GM23338 (cell line): ENCODE results near the gene KRT79. TPM values are rescaled to one million over a fixed set of nuclear protein-coding genes. Genes with fewer than 3 reads are reported as not detected.

ENCODE experiments used
- ATAC-seq: fragments of 200-7000 bp; cut with Tn5 transposase; 3 replicates; pipeline ENCODE4 v1.9.1; 2020
- DNase-seq: peaks from one replicate; pipeline ENCODE4 v3.0.0-alpha.2; 2015; ENCODE audit warnings: low spot score
- H2AFZ ChIP-seq: fragments of 200-600 bp; sonication (generic); 2 replicates; pipeline ENCODE4 v1.8.0; 2016; ENCODE audit warnings: antibody characterized with exemption, mild to moderate bottlenecking, moderate library complexity
- H3F3A ChIP-seq: fragments of 200-600 bp; sonication (generic); replicated peaks from 2 replicates; pipeline ENCODE4 v1.8.0; 2017; ENCODE audit warnings: antibody characterized with exemption, mixed run types, low read depth
- H3K27ac ChIP-seq: fragments of 200-600 bp; sonication (generic); 2 replicates; pipeline ENCODE4 v1.6.1; 2016; ENCODE audit warnings: low read depth
- H3K27me3 ChIP-seq: fragments of 200-600 bp; sonication (generic); 2 replicates; pipeline ENCODE4 v1.8.0; 2016; ENCODE audit warnings: mild to moderate bottlenecking, mixed run types, moderate library complexity; ENCODE audit not compliant: insufficient read depth
- H3K36me3 ChIP-seq: fragments of 200-600 bp; sonication (generic); 2 replicates; pipeline ENCODE4 v1.8.0; 2016; ENCODE audit warnings: mild to moderate bottlenecking; ENCODE audit not compliant: insufficient read depth
- H3K4me1 ChIP-seq: fragments of 200-600 bp; sonication (generic); 2 replicates; pipeline ENCODE4 v1.8.0; 2016; ENCODE audit warnings: mild to moderate bottlenecking, moderate library complexity; ENCODE audit not compliant: insufficient read depth
- H3K4me2 ChIP-seq: fragments of 200-600 bp; sonication (generic); 2 replicates; pipeline ENCODE4 v1.7.1; 2017; ENCODE audit warnings: mixed run types
- H3K4me3 ChIP-seq: fragments of 200-600 bp; sonication (generic); 2 replicates; pipeline ENCODE4 v1.6.1; 2016; ENCODE audit warnings: mixed run types
- H3K79me2 ChIP-seq: fragments of 200-600 bp; sonication (generic); replicated peaks from 2 replicates; pipeline ENCODE4 v1.8.0; 2017; ENCODE audit warnings: mild to moderate bottlenecking; ENCODE audit not compliant: insufficient read depth
- H3K9me2 ChIP-seq: fragments of 200-600 bp; sonication (generic); 2 replicates; pipeline ENCODE4 v1.8.0; 2017; ENCODE audit not compliant: insufficient read depth
- H4K20me1 ChIP-seq: fragments of 200-600 bp; sonication (generic); replicated peaks from 2 replicates; pipeline ENCODE4 v1.8.0; 2017; ENCODE audit warnings: mild to moderate bottlenecking; ENCODE audit not compliant: insufficient read depth
- H3K27ac Mint-ChIP-seq: 2 replicates; pipeline ENCODE4 v1.8.0; 2020; ENCODE audit warnings: inconsistent platforms, mild to moderate bottlenecking, moderate library complexity, mixed read lengths
- H3K27me3 Mint-ChIP-seq: 3 replicates; pipeline ENCODE4 v1.8.0; 2022; ENCODE audit warnings: low read depth, mild to moderate bottlenecking, moderate library complexity, mixed read lengths, inconsistent platforms; ENCODE audit not compliant: insufficient read depth, poor library complexity
- H3K36me3 Mint-ChIP-seq: 3 replicates; pipeline ENCODE4 v1.8.0; 2021; ENCODE audit warnings: low read depth, mild to moderate bottlenecking, inconsistent platforms, moderate library complexity, mixed read lengths
- H3K4me1 Mint-ChIP-seq: 3 replicates; pipeline ENCODE4 v1.8.0; 2020; ENCODE audit warnings: mild to moderate bottlenecking, inconsistent platforms, mixed read lengths
- H3K4me3 Mint-ChIP-seq: 3 replicates; pipeline ENCODE4 v1.8.0; 2021; ENCODE audit warnings: moderate library complexity, mild to moderate bottlenecking, inconsistent platforms, mixed read lengths
- H3K9me3 Mint-ChIP-seq: 3 replicates; pipeline ENCODE4 v1.8.0; 2020; ENCODE audit warnings: moderate library complexity, mild to moderate bottlenecking, inconsistent platforms, mixed read lengths
- EZH2phosphoT487 ChIP-seq: fragments of 200-600 bp; sonication (generic); IDR thresholded peaks from one replicate; pipeline ENCODE4 v1.8.1; 2018; ENCODE audit warnings: antibody characterized with exemption; ENCODE audit not compliant: unreplicated experiment
- JUNB ChIP-seq: IDR thresholded peaks from one replicate; pipeline ENCODE4 v1.6.1; 2016; ENCODE audit warnings: antibody characterized with exemption; ENCODE audit not compliant: unreplicated experiment
- NANOG ChIP-seq: IDR thresholded peaks from 2 replicates; pipeline ENCODE4 v1.6.1; 2016; ENCODE audit warnings: antibody characterized with exemption, borderline replicate concordance
- POLR2AphosphoS5 ChIP-seq: IDR thresholded peaks from 2 replicates; pipeline ENCODE4 v1.6.1; 2016; ENCODE audit warnings: antibody characterized with exemption, low read depth
- STAT1 ChIP-seq: IDR thresholded peaks from one replicate; pipeline ENCODE4 v1.6.1; 2016; ENCODE audit warnings: antibody characterized with exemption; ENCODE audit not compliant: unreplicated experiment
- ZNF114 ChIP-seq: fragments of 250-450 bp; sonication (Bioruptor Pico); IDR thresholded peaks from 2 replicates; pipeline ENCODE4 v1.5.0; 2020; ENCODE audit warnings: mild to moderate bottlenecking, moderate library complexity
- ZNF331 ChIP-seq: fragments of 250-450 bp; sonication (Bioruptor Pico); IDR thresholded peaks from 2 replicates; pipeline ENCODE4 v1.5.0; 2020; ENCODE audit warnings: low read depth, mild to moderate bottlenecking, moderate library complexity
- polyA plus RNA-seq: library from polyadenylated mRNA; unstranded; fragments of >200 nt; fragmentation: Nextera tagmentation; extraction: Ambion mirVana; gene quantifications from 2 replicates; pipeline ENCODE4 v1.2.1, GENCODE V29; 2016
- total RNA-seq: library from RNA; depleted of rRNA; stranded (reverse); fragments of >200 nt; shearing (Covaris generic); gene quantifications from 2 replicates; pipeline ENCODE4 v1.2.3, GENCODE V29; 2014
- TF ChIP-seq, protein P1 (sequence below), 2 experiments: fragments of 200-600 bp in 1 of 2; sonication (generic) in 1 of 2; conservative IDR thresholded peaks; 2 replicates each; pipeline versions ENCODE4 v1.5.1 to v1.6.1; 2016 to 2017; ENCODE audit warnings: antibody characterized with exemption in 2 of 2, low read depth in 2 of 2, mild to moderate bottlenecking in 2 of 2, moderate library complexity in 1 of 2
- TF ChIP-seq, protein P2 (sequence below): IDR thresholded peaks from 2 replicates; pipeline ENCODE4 v1.6.1; 2016; ENCODE audit warnings: antibody characterized with exemption

Gene KRT79
- total and polyA plus RNA-seq, 2 experiments from 2014 or later = 0.21 TPM; not detected in 1

DNA sequence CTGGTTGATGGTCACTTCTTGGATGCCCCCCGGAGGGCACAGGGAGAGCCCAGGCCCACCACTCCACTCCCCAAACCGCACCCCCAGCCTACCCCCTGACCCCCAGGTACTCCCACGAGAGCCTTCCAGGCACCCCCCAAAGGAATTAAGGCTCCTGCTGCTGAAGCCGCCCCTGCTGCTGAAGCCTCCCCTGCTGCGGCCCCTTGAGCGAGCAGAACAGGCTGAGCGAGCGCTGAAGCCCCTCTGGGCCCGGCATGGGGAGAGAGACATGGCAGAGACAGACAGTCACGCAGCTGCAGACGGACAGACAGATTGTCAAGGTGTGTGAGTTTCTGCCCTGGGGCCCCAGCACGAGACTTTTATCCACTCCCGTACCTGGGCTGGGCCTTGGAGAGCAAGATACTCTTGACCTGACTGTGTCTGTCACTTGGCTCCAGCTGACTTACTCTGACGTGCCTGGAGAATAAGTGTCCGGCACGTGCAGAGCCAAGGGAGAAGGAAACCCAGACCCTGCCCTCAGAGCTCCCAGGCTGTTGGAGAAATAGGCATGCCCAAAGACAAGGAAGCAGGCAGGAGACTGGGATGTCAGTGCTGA, 14.6 kb upstream of the KRT79 start, which contains the start of gene KRT78:
Gene KRT78, minus strand, starts transcription at position 334 of the 595 bp plus-strand sequence. Its CDS starts 64 bp downstream, at position 270.
- Histone ChIP-seq H3F3A (no peaks in the 10 kb centered on the region), H3K27me3 (no peaks in the 10 kb centered on the region), H3K27ac (no peak within 1 kb of the TSS), H3K36me3 (no peaks in the 10 kb centered on the region), H3K4me3 (no peak within 1 kb of the TSS), H3K79me2 (no peaks in the 10 kb centered on the region), H4K20me1 (no peaks in the 10 kb centered on the region; the same call in 1 of the 2 replicates), H3K9me2 (peaks cover 2% of the 10 kb centered on the region; the same call in 1 of the 2 replicates), H3K4me2 (no peak within 1 kb of the TSS), H2AFZ (no peak within 1 kb of the TSS), H3K4me1 (no peaks in the 10 kb centered on the region)
- Mint-ChIP-seq H3K36me3 (no peaks in the 10 kb centered on the region), H3K9me3 (no peaks in the 10 kb centered on the region; the same call in 1 of the 3 replicates), H3K27ac (no peak within 1 kb of the TSS), H3K4me3 (no peak within 1 kb of the TSS), H3K27me3 (peaks cover 1% of the 10 kb centered on the region), H3K4me1 (no peaks in the 10 kb centered on the region)
- no peak for ATAC-seq
- no peak for TF ChIP-seq JUNB
- TF ChIP-seq, protein P1, sequence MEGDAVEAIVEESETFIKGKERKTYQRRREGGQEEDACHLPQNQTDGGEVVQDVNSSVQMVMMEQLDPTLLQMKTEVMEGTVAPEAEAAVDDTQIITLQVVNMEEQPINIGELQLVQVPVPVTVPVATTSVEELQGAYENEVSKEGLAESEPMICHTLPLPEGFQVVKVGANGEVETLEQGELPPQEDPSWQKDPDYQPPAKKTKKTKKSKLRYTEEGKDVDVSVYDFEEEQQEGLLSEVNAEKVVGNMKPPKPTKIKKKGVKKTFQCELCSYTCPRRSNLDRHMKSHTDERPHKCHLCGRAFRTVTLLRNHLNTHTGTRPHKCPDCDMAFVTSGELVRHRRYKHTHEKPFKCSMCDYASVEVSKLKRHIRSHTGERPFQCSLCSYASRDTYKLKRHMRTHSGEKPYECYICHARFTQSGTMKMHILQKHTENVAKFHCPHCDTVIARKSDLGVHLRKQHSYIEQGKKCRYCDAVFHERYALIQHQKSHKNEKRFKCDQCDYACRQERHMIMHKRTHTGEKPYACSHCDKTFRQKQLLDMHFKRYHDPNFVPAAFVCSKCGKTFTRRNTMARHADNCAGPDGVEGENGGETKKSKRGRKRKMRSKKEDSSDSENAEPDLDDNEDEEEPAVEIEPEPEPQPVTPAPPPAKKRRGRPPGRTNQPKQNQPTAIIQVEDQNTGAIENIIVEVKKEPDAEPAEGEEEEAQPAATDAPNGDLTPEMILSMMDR (conservative IDR thresholded peaks at IDR 0.05; ENCODE audit: low read depth in 2 of 2) = no peak
- no peak for TF ChIP-seq STAT1
- no peak for TF ChIP-seq EZH2phosphoT487
- DNase-seq = no peak

GRCh38 chr12:52847335-52848102, 13.4 kb upstream of the KRT79 start:
- H3K9me3 Mint-ChIP-seq = no peaks in the 10 kb centered on the region; the same call in 1 of the 3 replicates
- H3K27ac ChIP-seq = no peak overlapping the region
- H3K4me3 ChIP-seq = no peak overlapping the region
- DNase-seq (no peak), ATAC-seq (no peak)
- H3K27me3 ChIP-seq = no peaks in the 10 kb centered on the region
- H4K20me1 ChIP-seq = no peaks in the 10 kb centered on the region; the same call in 1 of the 2 replicates
- H3K4me2 ChIP-seq = no peak overlapping the region
- H3F3A ChIP-seq = no peaks in the 10 kb centered on the region
- H2AFZ ChIP-seq = no peak overlapping the region
- no peak overlapping the region for H3K27ac Mint-ChIP-seq
- peaks cover 1% of the 10 kb centered on the region for H3K27me3 Mint-ChIP-seq
- H3K4me1 Mint-ChIP-seq = no peaks in the 10 kb centered on the region
- H3K36me3 Mint-ChIP-seq = no peaks in the 10 kb centered on the region
- no peaks in the 10 kb centered on the region for H3K79me2 ChIP-seq
- H3K9me2 ChIP-seq = peaks cover 2% of the 10 kb centered on the region; the same call in 1 of the 2 replicates
- no peaks in the 10 kb centered on the region for H3K4me1 ChIP-seq
- no peaks in the 10 kb centered on the region for H3K36me3 ChIP-seq
- H3K4me3 Mint-ChIP-seq = no peak overlapping the region
- TF ChIP-seq STAT1 (no peak), JUNB (no peak), EZH2phosphoT487 (no peak), ZNF331 (CRISPR knock-in tag) (no peak), POLR2AphosphoS5 (no peak), NANOG (no peak), ZNF114 (CRISPR knock-in tag) (no peak)
- TF ChIP-seq, protein P1 (conservative IDR thresholded peaks at IDR 0.05; ENCODE audit: low read depth in 2 of 2) = no peak
- TF ChIP-seq, protein P2, sequence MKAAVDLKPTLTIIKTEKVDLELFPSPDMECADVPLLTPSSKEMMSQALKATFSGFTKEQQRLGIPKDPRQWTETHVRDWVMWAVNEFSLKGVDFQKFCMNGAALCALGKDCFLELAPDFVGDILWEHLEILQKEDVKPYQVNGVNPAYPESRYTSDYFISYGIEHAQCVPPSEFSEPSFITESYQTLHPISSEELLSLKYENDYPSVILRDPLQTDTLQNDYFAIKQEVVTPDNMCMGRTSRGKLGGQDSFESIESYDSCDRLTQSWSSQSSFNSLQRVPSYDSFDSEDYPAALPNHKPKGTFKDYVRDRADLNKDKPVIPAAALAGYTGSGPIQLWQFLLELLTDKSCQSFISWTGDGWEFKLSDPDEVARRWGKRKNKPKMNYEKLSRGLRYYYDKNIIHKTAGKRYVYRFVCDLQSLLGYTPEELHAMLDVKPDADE = no peak
